Ascending aorta (tissue), 2 donors: ENCODE data around the gene GNG13. TPM values are rescaled to one million over a fixed set of nuclear protein-coding genes. Genes with fewer than 3 reads are reported as not detected.

ENCODE experiments used
- DNase-seq, 2 donors: peaks; one replicate each; pipeline ENCODE4 v3.0.0-alpha.2; 2019; ENCODE audit warnings: low spot score in 2 of 2
- H3K27ac ChIP-seq, 2 donors: fragments of 200-600 bp; sonication (generic); one replicate each; pipeline ENCODE4 v1.5.1; 2016 to 2017; ENCODE audit warnings: mild to moderate bottlenecking in 1 of 2
- H3K27me3 ChIP-seq: fragments of 200-600 bp; sonication (generic); one replicate; pipeline ENCODE4 v1.5.1; 2017
- H3K36me3 ChIP-seq, 2 donors: fragments of 200-600 bp; sonication (generic); one replicate each; pipeline ENCODE4 v1.5.1; 2016
- H3K4me1 ChIP-seq, 2 donors: fragments of 200-600 bp; sonication (generic); one replicate each; pipeline ENCODE4 v1.5.1; 2016 to 2017; ENCODE audit warnings: mild to moderate bottlenecking in 1 of 2
- H3K4me3 ChIP-seq, 2 donors: fragments of 200-600 bp; sonication (generic); one replicate each; pipeline ENCODE4 v1.5.1; 2016 to 2017; ENCODE audit warnings: mild to moderate bottlenecking in 1 of 2
- H3K9me3 ChIP-seq, 2 donors: fragments of 200-600 bp; sonication (generic); one replicate each; pipeline ENCODE4 v1.5.1; 2016
- intact Hi-C: fragments of 100-400 bp; cut with DNase I; formaldehyde crosslinking; loops from one replicate; pipeline ENCODE4 v1.15.1; 2023
- total RNA-seq: library from RNA; depleted of rRNA; stranded (reverse); fragments of >200 nt; gene quantifications from one replicate; pipeline ENCODE4 v1.1.0, GENCODE V29; 2016
- TF ChIP-seq, protein P1 (sequence below), 3 experiments: fragments of 200-600 bp in 2 of 3; fragments of 450-650 bp in 1 of 3; sonication (generic) in 2 of 3; IDR thresholded peaks; one replicate each; pipeline ENCODE4 v1.5.1; 2016 to 2019; ENCODE audit warnings: antibody characterized with exemption in 3 of 3, mild to moderate bottlenecking in 1 of 3, moderate library complexity in 1 of 3

The GNG13 gene
- total RNA-seq, 1 donor from 2014 or later: not detected

DNA sequence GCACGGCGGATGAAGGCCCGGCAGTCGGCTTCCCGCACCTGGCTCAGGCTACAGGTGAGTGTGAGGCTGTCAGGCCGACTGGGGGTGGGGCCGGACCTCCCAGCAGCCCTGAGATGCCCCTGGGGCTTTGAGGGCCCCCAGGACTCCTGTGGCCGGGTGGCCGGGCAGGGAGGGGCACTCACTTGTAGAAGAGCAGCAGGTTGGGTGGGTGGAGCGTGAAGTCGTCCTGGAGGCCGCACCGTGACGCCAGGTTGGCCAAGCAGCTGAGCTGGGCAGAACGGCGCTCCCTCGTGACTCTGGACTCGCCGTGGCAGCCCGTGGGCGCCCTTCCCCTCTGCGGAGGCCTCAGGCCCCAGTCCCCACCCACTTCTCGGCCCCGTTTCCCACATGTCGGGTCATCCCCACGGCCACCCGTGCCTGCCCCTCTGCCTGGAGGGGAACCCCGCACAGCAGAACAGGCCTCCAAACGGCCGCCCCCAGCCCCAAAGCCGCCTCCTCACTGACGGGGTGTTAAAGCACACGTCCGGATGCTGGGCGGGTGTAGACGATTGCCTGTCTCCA lies 25.2 kb downstream of the GNG13 start:
- Histone ChIP-seq H3K27me3 (no peaks in the 10 kb centered on the region), H3K27ac (no peak overlapping the region), H3K4me1 (no peaks in the 10 kb centered on the region), H3K36me3 (no peaks in the 10 kb centered on the region), H3K4me3 (no peak overlapping the region), H3K9me3 (no peaks in the 10 kb centered on the region)
- TF ChIP-seq, protein P1, sequence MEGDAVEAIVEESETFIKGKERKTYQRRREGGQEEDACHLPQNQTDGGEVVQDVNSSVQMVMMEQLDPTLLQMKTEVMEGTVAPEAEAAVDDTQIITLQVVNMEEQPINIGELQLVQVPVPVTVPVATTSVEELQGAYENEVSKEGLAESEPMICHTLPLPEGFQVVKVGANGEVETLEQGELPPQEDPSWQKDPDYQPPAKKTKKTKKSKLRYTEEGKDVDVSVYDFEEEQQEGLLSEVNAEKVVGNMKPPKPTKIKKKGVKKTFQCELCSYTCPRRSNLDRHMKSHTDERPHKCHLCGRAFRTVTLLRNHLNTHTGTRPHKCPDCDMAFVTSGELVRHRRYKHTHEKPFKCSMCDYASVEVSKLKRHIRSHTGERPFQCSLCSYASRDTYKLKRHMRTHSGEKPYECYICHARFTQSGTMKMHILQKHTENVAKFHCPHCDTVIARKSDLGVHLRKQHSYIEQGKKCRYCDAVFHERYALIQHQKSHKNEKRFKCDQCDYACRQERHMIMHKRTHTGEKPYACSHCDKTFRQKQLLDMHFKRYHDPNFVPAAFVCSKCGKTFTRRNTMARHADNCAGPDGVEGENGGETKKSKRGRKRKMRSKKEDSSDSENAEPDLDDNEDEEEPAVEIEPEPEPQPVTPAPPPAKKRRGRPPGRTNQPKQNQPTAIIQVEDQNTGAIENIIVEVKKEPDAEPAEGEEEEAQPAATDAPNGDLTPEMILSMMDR (IDR thresholded peaks at IDR 0.05): no peak
- no peak for DNase-seq
- intact Hi-C loops: no loop called here

DNA sequence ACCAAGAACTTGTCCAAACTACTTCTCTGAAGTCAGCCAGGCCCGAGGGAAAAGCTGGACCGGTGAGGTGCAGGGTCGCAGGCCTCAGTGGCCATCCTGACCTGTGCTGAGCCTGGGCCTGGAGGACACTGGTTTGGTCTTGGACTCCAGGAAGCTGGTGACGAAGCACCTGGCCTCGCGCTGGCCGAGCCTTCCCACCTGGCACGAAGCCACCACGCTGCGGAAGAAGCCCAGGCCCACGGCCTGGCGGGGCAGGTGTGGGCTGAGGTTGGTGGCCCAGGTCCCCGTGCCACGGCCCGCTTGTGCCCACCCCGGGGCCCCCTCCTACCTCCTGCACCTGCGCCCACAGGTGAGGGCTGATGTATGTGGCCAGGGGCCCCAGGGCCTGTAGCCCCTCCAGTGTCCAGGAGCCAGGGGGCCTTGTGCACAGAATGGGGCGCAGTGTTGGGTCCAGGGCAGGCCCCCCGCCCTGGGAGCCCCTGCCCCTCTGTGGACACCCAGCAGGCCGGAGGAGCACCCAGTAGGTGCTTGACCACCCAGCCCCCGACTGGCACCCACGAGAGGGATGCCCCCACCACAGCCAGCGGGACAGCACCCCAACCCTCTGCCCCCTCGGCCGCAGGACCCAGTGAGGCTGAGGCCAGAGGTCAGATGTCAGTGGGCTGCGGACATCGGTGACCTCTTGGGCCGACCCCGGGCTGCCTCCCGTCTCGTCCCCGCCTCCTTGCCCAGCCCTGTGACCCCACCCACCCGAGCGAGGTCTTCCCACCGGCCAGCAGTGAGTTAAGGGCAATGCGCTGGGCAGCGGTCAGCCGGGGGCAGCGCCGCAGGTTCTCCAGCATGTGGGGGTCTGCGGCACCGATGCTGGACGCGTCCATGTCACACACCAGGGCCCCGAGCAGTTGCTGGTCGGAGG lies 26.2 kb downstream of the GNG13 start:
- Histone ChIP-seq H3K4me1 (no peaks in the 10 kb centered on the region), H3K36me3 (no peaks in the 10 kb centered on the region), H3K9me3 (no peaks in the 10 kb centered on the region), H3K4me3 (no peak overlapping the region), H3K27ac (no peak overlapping the region), H3K27me3 (no peaks in the 10 kb centered on the region)
- no peak for DNase-seq
- intact Hi-C loops: no loop called here
- TF ChIP-seq, protein P1 (IDR thresholded peaks at IDR 0.05): no peak

- H3K9me3 ChIP-seq: no peaks in the 10 kb centered on the region
- intact Hi-C loops: no loop called here
- TF ChIP-seq, protein P1 (IDR thresholded peaks at IDR 0.05): no peak
- H3K27me3 ChIP-seq: no peaks in the 10 kb centered on the region
- no peak for DNase-seq
- H3K4me3 ChIP-seq: no peak overlapping the region
- H3K36me3 ChIP-seq: no peaks in the 10 kb centered on the region
- H3K4me1 ChIP-seq: no peaks in the 10 kb centered on the region
- no peak overlapping the region for H3K27ac ChIP-seq
Observed at GRCh38 chr16:772959-773358, 27.6 kb downstream of the GNG13 start.

DNA sequence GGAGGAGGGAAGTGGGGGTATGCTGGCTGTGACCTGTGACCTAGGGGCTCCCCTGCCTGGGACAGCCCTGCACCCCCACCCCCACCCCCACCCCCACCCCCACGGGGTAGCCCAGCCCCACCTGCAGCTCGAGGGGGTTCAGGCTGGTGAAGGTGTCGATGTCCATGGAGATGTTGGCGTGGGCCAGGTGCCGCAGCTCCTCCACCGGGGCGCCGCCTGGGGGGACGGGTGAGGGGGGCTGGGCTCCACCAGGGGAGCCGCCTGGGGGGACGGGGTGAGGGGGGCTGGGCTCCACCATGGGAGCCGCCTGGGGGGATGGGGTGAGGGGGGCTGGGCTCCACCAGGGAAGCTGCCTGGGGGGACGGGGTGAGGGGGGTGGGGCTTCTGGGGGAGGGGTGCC lies 30.1 kb downstream of the GNG13 start:
- H3K9me3 ChIP-seq: no peaks in the 10 kb centered on the region
- H3K36me3 ChIP-seq: no peaks in the 10 kb centered on the region
- TF ChIP-seq, protein P1 (IDR thresholded peaks at IDR 0.05): no peak
- H3K27me3 ChIP-seq: no peaks in the 10 kb centered on the region
- H3K4me1 ChIP-seq: no peaks in the 10 kb centered on the region
- DNase-seq: no peak
- no peak overlapping the region for H3K27ac ChIP-seq
- H3K4me3 ChIP-seq: no peak overlapping the region
- intact Hi-C loops: no loop called here

- intact Hi-C loops: no loop called here
- TF ChIP-seq, protein P1 (IDR thresholded peaks at IDR 0.05): no peak
Observed at GRCh38 chr16:769934-770333, 30.6 kb downstream of the GNG13 start.

More at GRCh38 chr16:769934-770333, 30.6 kb downstream of the GNG13 start:
- Histone ChIP-seq H3K4me1 (no peaks in the 10 kb centered on the region), H3K36me3 (no peaks in the 10 kb centered on the region), H3K4me3 (no peak overlapping the region), H3K27me3 (no peaks in the 10 kb centered on the region), H3K9me3 (no peaks in the 10 kb centered on the region), H3K27ac (no peak overlapping the region)
- no peak for DNase-seq
